Endothelial cell (in vitro differentiated cells): ENCODE results near the gene MICU1. TPM values are rescaled to one million over a fixed set of nuclear protein-coding genes. Genes with fewer than 3 reads are reported as not detected.

Experiments
- DNase-seq: peaks from one replicate; pipeline ENCODE4 v3.0.0; 2021; ENCODE audit warnings: low spot score
- H3K27ac Mint-ChIP-seq: one replicate; pipeline ENCODE4 v1.8.0; 2021; ENCODE audit warnings: mixed read lengths, inconsistent platforms; ENCODE audit not compliant: unreplicated experiment
- H3K27me3 Mint-ChIP-seq: one replicate; pipeline ENCODE4 v1.8.0; 2021; ENCODE audit warnings: mild to moderate bottlenecking, moderate library complexity, mixed read lengths, inconsistent platforms; ENCODE audit not compliant: unreplicated experiment
- H3K36me3 Mint-ChIP-seq: one replicate; pipeline ENCODE4 v1.8.0; 2021; ENCODE audit warnings: mild to moderate bottlenecking, low read depth, mixed read lengths, inconsistent platforms; ENCODE audit not compliant: unreplicated experiment
- H3K4me1 Mint-ChIP-seq: one replicate; pipeline ENCODE4 v1.8.0; 2021; ENCODE audit warnings: mild to moderate bottlenecking, mixed read lengths, inconsistent platforms; ENCODE audit not compliant: unreplicated experiment
- H3K4me3 Mint-ChIP-seq: one replicate; pipeline ENCODE4 v1.8.0; 2021; ENCODE audit warnings: mild to moderate bottlenecking, mixed read lengths, inconsistent platforms; ENCODE audit not compliant: unreplicated experiment
- H3K9me3 Mint-ChIP-seq: one replicate; pipeline ENCODE4 v1.8.0; 2021; ENCODE audit warnings: mixed read lengths, inconsistent platforms; ENCODE audit not compliant: unreplicated experiment
- total RNA-seq: library from RNA; stranded (reverse); fragmentation: NEBNext Ultra II Directional; extraction: Animal tissue kit (Norgen Biotek cat#: 25700); gene quantifications from one replicate; pipeline ENCODE4 v1.2.1, GENCODE V29; 2021; ENCODE audit not compliant: unreplicated experiment
- TF ChIP-seq, protein P1 (sequence below): fragments of 200-600 bp; sonication (generic); IDR thresholded peaks from one replicate; pipeline ENCODE4 v1.5.0; 2021; ENCODE audit warnings: antibody characterized with exemption; ENCODE audit not compliant: unreplicated experiment

The MICU1 gene
- total RNA-seq, 1 donor from 2014 or later, result 39.9 TPM

DNA sequence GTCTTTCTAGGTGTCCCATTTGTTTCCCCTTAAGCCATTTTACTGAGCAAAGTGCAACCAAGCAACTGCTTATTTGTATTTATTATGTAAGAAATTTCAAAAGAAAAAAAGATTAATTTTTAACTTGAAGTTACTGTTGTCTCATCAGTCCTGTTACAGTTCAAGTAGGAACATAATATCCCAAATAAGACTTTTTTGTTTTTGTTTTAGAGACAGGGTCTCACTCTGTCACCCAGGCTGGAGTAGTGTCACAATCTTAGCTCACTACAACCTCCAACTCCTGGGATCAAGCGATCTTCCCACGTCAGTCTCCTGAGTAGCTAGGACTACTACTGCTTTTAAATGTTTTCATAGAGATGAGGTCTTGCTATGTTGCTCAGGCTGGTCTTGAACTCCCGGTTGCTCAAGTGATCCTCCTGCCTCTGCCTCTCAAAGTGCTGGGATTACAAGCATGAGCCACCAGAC lies 101.9 kb downstream of the MICU1 start:
- no peak overlapping the region for H3K4me3 Mint-ChIP-seq
- H3K9me3 Mint-ChIP-seq, result no peaks in the 10 kb centered on the region
- DNase-seq, result no peak
- H3K27ac Mint-ChIP-seq, result no peak overlapping the region
- no peaks in the 10 kb centered on the region for H3K4me1 Mint-ChIP-seq
- H3K27me3 Mint-ChIP-seq, result no peaks in the 10 kb centered on the region
- TF ChIP-seq, protein P1, sequence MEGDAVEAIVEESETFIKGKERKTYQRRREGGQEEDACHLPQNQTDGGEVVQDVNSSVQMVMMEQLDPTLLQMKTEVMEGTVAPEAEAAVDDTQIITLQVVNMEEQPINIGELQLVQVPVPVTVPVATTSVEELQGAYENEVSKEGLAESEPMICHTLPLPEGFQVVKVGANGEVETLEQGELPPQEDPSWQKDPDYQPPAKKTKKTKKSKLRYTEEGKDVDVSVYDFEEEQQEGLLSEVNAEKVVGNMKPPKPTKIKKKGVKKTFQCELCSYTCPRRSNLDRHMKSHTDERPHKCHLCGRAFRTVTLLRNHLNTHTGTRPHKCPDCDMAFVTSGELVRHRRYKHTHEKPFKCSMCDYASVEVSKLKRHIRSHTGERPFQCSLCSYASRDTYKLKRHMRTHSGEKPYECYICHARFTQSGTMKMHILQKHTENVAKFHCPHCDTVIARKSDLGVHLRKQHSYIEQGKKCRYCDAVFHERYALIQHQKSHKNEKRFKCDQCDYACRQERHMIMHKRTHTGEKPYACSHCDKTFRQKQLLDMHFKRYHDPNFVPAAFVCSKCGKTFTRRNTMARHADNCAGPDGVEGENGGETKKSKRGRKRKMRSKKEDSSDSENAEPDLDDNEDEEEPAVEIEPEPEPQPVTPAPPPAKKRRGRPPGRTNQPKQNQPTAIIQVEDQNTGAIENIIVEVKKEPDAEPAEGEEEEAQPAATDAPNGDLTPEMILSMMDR, result no peak
- H3K36me3 Mint-ChIP-seq, result no peaks in the 10 kb centered on the region

DNA sequence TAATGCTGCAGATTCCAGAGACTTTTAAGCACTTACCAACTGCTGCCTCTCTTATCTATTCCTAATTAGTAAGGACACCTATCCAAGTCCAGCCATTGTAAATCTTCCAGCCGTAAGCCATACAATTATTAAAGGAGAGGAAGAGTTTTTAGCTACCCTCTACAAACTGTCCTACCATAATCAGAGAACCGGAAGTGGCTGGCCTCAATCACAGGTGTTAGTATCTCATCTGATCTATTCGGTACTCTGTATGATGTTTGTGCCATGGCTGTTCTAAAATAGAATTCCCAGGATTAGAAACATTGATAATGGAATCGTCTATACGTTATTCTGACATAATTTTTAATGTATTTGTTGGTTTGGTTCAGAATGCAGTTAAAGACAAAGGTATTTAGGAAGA lies 102.8 kb downstream of the MICU1 start:
- Mint-ChIP-seq H3K9me3 (no peaks in the 10 kb centered on the region), H3K4me1 (no peaks in the 10 kb centered on the region), H3K36me3 (no peaks in the 10 kb centered on the region), H3K27me3 (no peaks in the 10 kb centered on the region), H3K4me3 (no peak overlapping the region), H3K27ac (no peak overlapping the region)
- DNase-seq, result no peak
- TF ChIP-seq, protein P1, result no peak

DNA sequence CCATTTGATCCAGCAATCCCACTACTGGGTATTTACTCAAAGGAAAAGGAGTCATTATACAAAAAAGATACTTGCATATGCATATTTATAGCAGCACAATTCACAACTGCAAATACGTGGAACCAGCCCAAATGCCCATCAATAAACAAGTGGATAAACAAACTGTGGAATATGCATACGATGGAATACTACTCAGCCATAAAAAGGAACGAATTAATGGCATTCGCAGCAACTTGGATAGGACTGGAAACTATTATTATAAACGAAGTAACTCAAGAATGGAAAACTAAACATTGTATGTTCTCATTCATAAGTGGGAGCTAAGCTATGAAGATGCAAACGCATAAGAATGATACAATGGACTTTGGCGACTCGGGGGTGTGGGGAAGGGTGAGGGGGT lies 108.6 kb downstream of the MICU1 start:
- DNase-seq, result no peak
- Mint-ChIP-seq H3K36me3 (no peaks in the 10 kb centered on the region), H3K4me1 (no peaks in the 10 kb centered on the region), H3K27me3 (peaks cover 1% of the 10 kb centered on the region), H3K4me3 (no peak overlapping the region), H3K27ac (no peak overlapping the region), H3K9me3 (no peaks in the 10 kb centered on the region)
- TF ChIP-seq, protein P1, result no peak

DNA sequence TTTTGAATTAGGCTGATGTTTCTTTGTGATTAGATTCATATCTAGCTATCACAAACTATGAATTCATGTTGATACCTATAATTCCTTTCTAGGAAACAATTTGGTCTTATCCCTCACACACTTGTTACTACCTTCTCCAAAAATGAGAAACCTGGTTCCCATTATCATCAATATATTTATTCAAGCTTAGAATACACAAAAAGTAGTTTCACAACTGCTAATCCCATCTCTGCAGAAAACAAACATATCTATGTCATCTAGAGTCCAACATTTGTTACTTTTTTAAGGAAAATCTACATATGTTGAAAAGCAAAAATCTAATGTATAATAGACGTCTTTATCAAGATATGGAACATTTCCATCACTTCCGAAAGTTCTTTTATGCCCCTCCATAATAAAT lies 110.4 kb downstream of the MICU1 start:
- H3K4me1 Mint-ChIP-seq, result no peaks in the 10 kb centered on the region
- no peak overlapping the region for H3K27ac Mint-ChIP-seq
- no peaks in the 10 kb centered on the region for H3K36me3 Mint-ChIP-seq
- peaks cover 1% of the 10 kb centered on the region for H3K27me3 Mint-ChIP-seq
- TF ChIP-seq, protein P1, result no peak
- H3K4me3 Mint-ChIP-seq, result no peak overlapping the region
- DNase-seq, result no peak
- H3K9me3 Mint-ChIP-seq, result no peaks in the 10 kb centered on the region

DNA sequence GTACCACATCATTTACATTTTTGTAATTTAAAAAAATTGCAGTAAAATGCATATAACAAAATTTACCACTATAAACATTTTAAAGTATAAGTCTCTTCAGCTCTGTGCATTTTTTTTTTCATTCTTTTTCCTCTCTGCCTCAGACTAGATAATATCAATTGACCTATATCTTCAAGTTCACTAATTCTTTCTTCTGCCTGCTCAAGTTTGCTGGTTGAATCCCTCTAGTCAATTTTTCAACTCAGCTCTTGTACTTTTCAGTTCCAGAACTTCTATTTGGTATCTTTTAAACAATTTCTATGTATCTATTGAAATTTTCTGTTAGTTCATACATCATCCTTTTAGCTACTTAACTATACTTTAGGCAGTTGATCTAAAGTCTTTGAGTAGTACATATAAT lies 112.0 kb downstream of the MICU1 start:
- no peaks in the 10 kb centered on the region for H3K4me1 Mint-ChIP-seq
- H3K36me3 Mint-ChIP-seq, result no peaks in the 10 kb centered on the region
- H3K27me3 Mint-ChIP-seq, result peaks cover 1% of the 10 kb centered on the region
- no peak for DNase-seq
- H3K27ac Mint-ChIP-seq, result no peak overlapping the region
- no peak overlapping the region for H3K4me3 Mint-ChIP-seq
- no peaks in the 10 kb centered on the region for H3K9me3 Mint-ChIP-seq
- TF ChIP-seq, protein P1, result no peak
